ENCODE results near the gene LDB2. TPM values are rescaled to one million over a fixed set of nuclear protein-coding genes. Genes with fewer than 3 reads are reported as not detected.
"Not testable (repeated sequence)": the region's sequence is repeated elsewhere in the genome, so short reads cannot be mapped to it uniquely, and the experiment has no call there.

Gene LDB2
- total RNA-seq, 1 experiment from 2014 or later, result 0.74 TPM

DNA sequence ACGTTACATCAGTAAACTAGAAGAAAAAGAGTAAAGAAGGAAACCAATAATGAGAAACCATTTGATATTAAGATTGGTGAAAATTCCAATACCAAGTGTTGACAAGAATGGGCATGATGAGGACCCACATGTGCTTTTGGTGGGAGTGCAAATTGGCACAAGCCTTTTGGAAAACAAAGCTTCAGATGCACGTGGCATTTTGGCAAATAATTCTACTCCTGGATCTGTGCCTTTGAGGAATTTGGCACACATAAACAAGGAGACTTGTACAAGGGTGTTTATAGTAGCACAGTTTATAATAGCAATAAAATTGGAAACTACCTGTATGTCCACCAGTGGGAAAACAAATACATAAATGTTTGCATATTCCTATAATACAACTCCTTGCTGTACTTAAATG, 347.9 kb downstream of the LDB2 start:
- DNase-seq (ENCODE audit: low read depth), result no peak

DNA sequence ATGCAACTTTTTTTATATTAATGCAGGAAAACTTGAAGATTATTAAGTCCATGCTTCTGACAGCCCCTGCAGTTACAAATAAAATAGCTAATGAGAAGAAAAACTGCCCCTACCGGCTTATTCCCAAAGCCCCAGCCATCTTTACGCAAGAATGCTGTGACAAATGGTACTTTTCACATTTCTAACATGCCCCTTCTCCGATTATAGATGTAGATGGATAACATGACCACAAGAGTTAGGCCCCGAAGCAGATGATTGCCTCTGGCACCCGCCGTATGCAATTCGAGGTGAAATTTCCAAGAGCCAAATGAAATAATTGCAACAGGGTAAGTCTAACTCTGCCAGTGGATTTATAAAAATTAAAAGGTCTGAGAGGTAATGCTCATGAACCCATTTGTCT, 352.8 kb downstream of the LDB2 start:
- no peak for DNase-seq (ENCODE audit: low read depth)

DNA sequence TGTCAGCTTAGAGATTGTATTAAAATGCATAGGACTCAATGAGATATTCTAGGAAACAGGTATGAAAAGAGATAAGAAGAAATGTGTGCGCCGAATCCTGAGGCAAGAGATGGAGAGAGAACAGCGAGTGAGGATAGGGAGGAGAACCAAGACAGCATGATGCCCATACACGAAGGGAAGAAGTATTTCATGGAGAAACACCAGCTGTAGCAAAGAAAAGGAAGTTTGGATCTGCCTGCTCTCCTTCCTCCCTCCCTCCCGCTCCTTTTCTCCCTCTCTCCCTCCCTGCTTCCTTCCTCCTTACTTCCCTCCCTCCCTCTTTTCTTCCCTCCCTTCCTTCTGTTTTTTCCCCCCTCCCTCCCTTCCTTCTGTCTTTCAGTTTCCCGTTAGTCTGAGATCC, 353.6 kb downstream of the LDB2 start:
- DNase-seq (ENCODE audit: low read depth), result no peak

DNA sequence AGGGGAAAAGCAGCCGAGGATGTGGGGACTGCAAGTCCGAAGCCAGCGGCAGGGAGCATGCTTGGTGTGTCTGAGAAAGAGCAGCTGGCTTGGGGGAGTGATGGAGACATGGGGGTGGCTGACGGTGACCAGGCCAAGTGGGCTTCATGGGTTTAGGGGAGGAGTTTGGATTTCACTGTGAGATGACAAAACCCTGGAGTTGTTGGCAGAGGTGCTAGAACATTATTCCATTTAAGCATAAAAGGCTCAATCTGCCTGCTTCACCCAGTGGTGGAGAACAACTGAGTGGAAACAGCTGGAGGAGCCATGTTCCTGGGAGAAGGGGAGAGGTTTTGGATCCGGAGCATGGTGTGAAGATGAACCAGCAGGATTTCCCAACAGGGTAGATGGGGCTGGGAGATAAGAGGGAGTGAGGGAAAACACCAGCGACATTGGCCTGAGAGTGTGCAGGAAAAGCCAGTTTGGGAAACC, 354.2 kb downstream of the LDB2 start:
- DNase-seq (ENCODE audit: low read depth), result no peak

DNA sequence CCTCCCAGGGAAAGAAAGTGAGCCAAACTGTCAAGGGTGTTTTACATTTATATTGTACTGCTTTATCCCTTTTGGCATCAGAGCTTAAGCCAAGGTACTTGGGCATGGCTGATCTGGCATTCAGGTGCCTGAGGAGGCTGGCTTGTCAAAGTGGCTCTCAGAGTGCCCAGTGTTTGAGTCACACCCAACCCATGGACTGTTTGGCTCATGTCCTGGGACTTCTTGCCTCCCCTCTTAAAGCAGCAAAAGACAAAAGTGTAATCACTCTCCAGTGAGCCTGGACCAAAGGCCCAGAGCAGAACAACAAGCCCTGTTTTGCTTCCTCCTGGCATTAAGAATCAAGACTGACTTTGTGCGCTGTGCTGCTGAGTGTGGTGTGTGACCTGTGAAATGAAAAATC, 360.5 kb downstream of the LDB2 start:
- no peak for DNase-seq (ENCODE audit: low read depth)

DNA sequence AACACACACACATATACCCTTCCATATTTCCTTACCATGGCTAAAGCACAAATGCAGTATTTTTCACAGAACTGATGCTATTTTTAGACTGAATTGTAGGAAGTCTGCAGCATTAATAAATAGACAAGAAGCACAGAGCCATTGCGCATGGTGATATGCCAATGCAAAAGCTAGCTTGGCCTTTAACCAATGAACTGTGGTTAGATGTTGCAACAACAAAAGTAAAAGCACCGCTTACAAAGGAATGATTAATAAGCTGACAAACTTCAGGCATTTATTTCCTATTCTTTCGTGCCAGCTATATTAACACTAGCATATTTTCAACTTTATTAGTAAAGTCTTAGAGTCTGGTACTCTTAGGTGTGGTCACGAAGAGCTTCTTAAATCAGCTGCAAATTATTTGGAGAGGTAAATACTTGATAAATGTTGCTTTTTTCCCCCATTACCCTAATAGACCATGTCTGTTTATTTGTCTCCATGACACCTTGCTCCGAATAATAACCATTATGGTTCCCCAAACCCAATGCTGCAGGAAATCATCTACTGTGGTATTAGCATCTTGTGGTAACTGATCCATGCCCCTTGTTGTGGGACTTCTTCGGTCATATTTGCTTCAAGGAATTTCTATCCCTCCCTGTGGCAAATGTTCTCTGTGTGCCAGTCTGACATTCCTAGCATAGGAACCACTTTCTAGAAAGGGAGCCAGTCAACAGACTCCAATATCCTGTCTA, 366.0 kb downstream of the LDB2 start:
- DNase-seq (ENCODE audit: low read depth), result peak; percentile 11

- peak; percentile 8 for DNase-seq (ENCODE audit: low read depth)
Observed at GRCh38 chr4:16530688-16531635, 367.5 kb downstream of the LDB2 start.

- DNase-seq (ENCODE audit: low read depth), result no peak
Observed at GRCh38 chr4:16524911-16525554, 373.4 kb downstream of the LDB2 start.

DNA sequence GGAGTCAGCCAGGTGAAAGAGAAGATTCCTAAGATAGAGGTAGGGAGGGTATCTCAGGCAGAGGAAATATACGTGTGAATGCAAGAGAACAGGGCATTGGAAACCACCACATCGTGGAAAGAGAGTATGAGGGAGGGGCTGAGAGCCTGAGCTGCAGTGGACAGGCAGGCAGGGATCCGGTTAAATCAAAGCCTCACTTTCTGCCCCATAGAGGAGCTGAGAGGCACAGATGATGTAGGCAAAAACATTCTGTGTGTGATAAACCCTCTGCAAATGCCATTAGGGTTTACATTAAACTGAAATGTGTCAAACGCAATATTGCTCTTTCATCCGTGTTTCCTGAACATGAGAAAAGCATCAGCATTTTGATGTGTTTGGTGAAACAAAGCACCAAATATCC, 374.0 kb downstream of the LDB2 start:
- no peak for DNase-seq (ENCODE audit: low read depth)

DNA sequence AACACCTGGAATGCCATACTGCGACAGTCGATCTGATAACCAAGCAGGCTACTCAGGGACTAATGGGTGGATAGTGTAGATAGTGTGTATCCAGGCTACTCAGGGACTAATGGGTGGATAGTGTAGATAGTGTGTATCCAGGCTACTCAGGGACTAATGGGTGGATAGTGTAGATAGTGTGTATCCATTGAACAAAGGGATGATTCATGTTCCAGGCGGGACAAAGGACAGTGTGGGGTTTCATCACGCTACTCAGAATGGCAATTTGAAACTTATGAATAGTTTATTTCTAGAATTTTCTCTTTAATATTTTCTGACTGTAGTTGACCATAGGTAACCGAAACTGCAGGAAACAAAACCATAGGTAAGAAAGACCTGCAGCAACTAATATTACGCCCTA, 374.9 kb downstream of the LDB2 start:
- not testable (repeated sequence) for DNase-seq (ENCODE audit: low read depth)

DNA sequence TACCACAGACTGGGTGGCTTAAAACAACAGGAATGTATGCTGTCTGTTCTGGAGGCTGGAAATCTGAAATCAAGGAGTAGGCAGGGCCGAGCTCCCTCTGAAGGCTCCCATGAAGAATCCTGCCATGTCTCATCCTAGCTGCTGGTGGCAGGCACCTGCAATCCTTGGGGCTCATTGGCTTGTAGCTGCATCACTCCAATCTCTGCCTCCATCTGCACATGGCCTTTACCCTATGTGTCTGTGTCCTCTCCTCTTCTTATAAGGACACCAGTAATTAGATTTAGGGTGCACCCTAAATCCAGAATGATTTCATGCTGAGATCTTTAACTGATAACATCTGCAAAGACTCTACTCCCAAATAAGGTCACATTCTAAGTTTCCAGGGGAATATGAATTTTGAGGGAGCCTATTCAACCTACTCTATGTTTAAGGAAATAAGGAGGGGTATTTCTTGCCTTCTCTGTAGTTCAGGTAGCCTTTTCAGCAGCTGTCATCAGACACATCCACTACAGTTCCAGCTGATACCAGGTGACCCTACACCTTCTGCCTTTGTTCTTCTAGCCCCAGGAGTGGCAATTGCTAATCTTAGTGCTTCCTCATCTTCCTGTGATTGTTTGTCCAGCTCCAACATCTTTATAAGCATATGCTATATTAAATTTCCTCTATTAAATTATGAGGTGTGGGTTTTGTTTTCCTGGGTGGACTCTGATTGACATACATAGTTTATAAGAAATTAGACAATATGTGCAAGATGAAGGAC, 377.1 kb downstream of the LDB2 start:
- DNase-seq (ENCODE audit: low read depth), result no peak

GRCh38 chr4:16516796-16517439, 381.5 kb downstream of the LDB2 start:
- peak; percentile 39 for DNase-seq (ENCODE audit: low read depth)

DNA sequence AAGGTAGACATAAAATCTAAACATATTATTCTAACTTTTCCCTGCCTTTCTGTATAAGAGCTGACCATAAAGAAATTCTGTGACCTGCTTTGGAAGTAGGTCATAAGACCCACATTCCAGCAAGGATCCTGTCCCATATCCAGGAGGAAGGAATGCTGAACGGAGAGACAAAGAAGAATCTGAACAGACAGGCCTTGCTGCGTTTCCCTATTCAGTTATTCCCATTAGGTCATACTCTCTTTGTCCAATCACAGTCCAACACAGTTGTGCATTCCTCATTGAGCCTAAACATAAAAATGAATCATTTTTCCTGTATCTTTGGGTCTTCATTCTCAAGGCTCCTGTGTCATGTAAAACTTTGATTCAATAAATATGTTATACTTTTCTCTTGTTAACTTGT, 384.6 kb downstream of the LDB2 start:
- DNase-seq (ENCODE audit: low read depth), result no peak

DNA sequence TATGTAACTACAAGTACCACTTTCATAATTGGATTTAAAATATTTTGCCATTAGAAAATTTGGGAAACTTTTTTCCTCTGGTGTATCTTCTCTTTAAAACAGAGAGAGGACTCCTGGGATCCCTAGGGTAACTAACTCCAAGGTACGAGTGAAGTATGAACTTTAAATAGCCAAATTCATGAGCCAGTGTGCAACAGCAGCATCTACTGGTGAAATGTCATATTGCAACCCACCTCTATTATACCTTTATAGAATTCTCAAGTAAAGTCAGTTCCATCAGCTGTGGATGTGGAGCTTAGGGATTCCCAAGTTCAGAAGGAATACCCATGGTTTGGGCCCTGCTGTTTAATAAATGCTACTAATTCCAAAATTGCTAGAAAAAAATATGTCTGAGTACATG, 389.5 kb downstream of the LDB2 start:
- DNase-seq (ENCODE audit: low read depth), result no peak

- DNase-seq (ENCODE audit: low read depth), result no peak
Observed at GRCh38 chr4:16505726-16506125, 392.7 kb downstream of the LDB2 start.

DNA sequence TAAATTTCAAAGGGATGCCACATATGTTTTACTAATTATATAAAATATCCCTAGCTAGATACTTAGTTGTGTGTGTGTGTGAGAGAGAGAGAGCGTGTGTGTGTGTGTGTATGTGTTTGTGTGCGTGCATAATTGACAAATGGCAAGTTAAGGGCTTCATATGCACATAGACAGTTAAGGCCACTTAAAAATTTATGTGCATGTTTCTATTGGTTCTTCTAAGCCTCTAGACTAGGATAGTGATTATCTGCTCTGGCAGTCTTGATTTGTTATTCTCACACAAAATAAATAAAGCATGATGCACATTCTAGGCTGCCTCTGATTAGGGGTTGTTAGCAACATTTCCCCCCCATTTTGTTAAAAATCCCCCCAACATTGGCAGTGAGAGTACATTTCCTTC, 393.2 kb downstream of the LDB2 start:
- no peak for DNase-seq (ENCODE audit: low read depth)

DNA sequence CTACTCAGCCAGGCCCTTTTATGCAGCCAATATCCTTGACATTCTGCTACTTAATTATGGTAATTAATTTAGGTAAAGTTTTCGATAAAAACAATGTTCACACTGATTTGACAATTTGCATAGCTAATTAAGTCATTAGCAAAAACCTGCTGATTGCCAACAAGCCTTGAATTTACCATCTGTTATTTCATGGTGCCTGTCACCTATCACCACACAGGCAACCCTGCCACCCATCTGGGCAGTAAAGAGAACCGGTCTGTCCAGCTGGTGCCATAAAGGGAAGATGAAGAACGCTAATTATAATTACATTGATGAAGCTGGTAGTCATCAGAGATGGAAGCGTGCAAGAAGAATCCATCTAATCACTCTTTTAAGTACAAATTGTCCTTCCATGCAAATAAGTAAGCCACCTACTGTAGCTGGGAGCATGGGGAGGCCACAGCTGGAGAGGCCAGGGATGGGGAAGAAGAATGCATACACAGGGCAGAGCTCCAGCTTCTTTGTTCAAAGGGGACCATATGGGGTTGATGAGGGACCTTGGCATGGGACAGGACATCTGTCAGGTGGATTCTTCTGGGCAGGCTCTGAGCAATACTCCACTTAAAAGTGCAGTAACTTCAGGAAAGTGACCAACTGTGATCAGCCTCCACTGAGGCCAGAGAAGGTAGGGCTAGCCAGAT, 394.9 kb downstream of the LDB2 start:
- DNase-seq (ENCODE audit: low read depth), result no peak

DNA sequence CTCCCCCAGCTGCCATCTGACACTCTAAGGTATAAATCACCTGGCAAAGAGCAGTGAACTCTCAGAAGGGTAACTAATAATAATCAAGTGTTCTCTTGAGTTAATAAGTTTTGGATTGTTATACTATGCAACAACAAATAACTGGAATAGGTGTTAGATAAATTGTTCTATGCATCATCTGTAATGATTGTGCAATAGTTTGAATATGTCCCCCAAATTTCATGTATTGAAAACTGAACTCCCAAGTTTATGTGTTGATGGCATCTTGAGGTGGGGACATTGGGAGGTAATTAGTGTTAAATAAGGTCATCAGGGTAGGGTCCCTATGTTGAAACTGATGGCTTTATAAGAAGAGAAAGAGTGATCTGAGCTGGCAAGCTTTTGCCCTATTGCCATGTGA, 399.5 kb downstream of the LDB2 start:
- no peak for DNase-seq (ENCODE audit: low read depth)

DNA sequence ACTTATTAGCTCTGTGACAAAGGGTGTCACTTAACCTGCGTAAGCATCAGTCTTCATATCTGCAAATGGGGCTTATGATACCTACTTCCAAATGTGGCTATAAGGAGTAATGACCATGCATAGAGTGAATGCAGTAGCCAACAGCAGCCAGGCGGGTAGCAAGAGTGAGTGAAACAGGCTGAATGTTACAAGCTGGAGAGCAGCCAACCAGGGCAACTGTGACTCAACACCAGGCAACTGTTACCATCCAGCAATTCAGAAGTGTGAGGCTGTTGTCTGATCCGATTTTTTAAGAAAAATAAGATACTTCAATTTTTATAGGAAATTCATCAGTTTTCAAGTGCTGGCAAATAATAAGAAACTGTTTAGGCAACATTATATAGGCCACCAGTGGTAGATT, 401.9 kb downstream of the LDB2 start:
- peak; percentile 77 for DNase-seq (ENCODE audit: low read depth)

DNA sequence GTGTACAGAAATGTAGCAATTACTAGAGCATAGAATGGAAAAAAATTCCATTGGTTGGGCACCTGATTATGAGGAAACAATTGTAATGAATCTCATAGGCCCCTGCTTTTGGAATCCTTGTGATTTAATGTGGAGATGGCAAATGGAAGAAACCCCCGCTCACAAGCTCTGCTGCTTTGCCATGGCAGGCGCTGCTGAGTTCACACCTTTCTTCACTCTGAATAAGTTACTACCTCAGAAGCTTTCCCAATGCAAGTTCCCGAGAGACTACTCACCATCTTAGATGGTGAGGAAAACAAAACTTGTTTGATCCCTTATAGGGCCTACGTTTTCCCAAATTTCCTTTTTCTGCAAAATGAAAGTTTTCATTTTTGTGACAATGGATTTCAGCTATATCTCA, 405.6 kb downstream of the LDB2 start:
- DNase-seq (ENCODE audit: low read depth), result no peak

GRCh38 chr4:16489226-16489625, 409.2 kb downstream of the LDB2 start:
- DNase-seq (ENCODE audit: low read depth), result no peak

Data from Daoy (cell line).